GM21360 (cell line): ENCODE measurements around the gene OBSL1.
A peak's percentile ranks its signal among the peaks of the same experiment; 100 is the strongest.

ENCODE experiments used
- ATAC-seq: cut with Tn5 transposase; IDR thresholded peaks from one replicate; pipeline ENCODE4 v1.9.1; 2021; ENCODE audit warnings: mild to moderate bottlenecking, moderate library complexity; ENCODE audit not compliant: unreplicated experiment

The OBSL1 gene

DNA sequence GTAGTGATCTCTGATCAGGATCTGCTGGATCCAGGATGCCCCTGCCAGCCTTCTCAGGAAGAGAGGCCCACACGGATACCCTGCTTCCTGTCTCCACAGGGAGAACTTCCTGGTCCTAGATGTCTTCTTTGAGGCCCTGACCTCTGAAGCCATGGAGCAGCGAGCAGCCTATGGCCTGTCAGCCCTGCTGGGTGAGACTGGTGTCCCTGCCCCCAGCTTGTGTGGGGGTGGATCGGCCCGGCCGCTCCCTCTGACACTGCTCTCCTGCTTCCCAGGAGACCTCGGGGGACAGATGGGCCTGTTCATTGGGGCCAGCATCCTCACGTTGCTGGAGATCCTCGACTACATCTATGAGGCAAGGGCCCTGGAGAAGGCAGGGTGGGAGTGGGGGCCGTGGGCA is 34.4 kb downstream of the OBSL1 start:
- ATAC-seq: no peak

DNA sequence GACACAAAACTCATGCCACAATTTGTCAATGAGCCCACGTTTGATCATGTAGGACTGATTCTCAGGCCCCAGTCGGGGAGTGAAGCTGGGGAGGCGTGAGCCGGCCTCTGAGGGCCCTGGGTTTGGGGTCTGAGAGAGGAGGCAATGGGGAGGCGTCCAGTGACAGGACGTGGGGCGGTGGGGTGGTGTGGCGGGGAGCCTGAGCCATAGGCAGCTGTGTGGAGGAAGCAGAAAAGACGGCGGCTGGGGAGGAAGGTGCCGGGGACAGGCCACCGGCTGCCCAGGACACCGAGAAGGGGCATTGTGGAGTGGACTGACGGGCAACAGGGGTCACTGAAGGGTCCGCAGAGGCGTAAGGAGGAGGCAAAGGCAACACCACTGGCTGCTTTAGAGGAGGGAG is 34.9 kb downstream of the OBSL1 start:
- no peak for ATAC-seq

- ATAC-seq: no peak
Measured at GRCh38 chr2:219533930-219534661, 37.2 kb downstream of the OBSL1 start.

DNA sequence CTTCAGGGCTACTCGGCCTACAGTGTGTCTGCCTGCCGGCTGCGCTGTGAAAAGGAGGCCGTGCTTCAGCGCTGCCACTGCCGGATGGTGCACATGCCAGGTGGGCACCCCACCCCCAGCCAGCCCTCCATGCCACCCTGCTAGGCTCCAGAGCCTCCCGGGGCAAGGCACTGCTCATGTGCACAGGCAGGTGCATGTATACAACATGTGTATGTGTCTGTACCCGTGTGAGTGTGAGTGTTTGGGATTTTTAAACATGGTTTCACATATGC is 39.0 kb downstream of the OBSL1 start:
- no peak for ATAC-seq

DNA sequence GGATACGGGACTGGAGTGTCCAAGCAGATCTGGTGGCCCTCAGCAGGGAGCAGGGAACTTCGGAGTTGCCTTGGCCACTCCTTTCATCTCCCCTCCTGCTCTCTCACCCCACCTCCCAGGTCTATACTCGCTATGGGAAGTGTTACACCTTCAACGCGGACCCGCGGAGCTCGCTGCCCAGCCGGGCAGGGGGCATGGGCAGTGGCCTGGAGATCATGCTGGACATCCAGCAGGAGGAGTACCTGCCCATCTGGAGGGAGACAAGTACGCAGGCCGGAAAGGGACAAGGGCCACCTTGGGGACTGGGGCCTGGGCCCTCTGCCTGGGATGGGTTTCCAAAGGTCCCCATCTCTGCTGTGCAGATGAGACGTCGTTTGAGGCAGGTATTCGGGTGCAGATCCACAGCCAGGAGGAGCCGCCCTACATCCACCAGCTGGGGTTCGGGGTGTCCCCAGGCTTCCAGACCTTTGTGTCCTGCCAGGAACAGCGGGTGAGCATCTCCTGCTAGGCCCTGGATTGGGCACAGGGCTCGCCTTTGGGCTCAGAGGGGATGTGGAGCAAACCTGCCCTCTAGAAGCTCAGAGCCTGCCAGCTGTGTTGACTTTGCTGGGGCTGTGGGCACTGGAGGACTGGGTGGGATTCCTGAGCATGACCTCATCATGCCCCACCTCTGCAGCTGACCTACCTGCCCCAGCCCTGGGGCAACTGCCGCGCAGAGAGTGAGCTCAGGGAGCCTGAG is 39.5 kb downstream of the OBSL1 start:
- ATAC-seq: no peak

- ATAC-seq: peak; percentile 60
Measured at GRCh38 chr2:219530048-219530963, 41.0 kb downstream of the OBSL1 start.

GRCh38 chr2:219527472-219527871 is 43.9 kb downstream of the OBSL1 start:
- ATAC-seq: no peak

DNA sequence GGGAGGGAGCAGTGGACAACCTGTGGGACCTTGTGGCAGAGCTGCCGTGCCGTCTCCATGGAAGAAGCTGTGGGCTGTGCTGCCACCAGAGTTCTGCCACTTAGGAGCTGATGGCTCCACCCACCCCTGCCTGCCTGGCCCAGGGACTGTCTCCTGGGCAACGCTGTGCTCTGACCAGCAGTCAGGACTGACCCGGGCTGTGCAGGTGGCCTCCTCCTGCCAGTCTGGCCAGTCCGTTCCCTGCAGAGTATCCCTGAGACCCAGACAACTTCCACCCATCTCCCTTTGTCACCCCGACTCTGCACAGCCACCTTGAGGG is 44.3 kb downstream of the OBSL1 start:
- no peak for ATAC-seq

GRCh38 chr2:219526320-219527075 is 44.8 kb downstream of the OBSL1 start:
- no peak for ATAC-seq

DNA sequence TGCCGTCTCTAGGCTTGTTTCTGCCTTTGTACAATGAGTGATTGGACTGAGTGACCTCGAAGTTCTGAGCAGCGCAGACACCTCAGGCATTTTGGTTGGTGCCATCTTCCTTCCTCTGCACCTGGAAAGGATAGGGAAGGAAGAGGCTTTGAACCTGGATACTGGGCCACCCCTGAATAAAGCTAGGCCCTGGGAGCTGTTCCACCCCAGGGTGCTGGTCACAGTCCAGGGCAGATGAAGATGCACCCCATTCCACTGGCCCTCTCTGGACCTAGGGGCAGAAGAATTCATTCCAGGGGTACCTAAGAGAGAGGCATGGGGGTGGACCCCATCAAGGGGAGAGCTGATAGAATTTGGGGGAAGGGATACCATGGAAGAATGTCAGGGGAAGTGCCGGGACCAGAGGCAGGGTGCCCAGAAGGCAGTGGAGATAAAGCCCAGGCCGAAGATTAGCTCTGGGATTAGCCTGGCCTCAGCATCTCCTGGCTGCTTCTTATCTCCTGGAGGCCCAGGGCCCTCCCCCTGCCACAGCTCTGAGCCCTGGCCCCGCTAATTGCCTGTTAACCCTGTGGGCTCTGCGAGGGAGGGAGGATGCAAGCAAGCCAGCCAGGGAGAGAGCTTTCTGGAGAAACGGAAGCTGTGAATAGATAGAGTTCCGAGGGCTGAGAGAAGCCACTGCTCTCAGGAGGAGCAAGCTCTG is 45.7 kb downstream of the OBSL1 start:
- ATAC-seq: no peak

DNA sequence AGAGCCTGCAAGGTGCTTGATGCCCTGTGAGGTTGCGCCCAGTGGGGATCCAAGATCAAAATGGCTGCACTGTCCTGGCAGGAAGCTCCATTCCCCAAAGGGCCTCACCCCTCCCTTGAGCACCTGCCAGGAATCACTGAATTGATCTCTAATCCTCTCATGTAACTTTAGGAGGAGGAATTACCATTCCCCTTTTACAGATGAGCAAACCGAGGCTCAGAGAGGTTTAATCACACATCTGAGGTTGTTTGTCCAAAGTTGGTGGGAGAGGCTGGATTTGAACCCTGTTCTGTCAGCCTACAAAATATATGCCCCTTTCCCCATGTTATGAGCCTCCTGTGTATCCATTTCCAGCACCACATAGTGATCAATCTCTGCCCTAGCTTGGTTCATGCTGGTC is 46.5 kb downstream of the OBSL1 start:
- no peak for ATAC-seq

DNA sequence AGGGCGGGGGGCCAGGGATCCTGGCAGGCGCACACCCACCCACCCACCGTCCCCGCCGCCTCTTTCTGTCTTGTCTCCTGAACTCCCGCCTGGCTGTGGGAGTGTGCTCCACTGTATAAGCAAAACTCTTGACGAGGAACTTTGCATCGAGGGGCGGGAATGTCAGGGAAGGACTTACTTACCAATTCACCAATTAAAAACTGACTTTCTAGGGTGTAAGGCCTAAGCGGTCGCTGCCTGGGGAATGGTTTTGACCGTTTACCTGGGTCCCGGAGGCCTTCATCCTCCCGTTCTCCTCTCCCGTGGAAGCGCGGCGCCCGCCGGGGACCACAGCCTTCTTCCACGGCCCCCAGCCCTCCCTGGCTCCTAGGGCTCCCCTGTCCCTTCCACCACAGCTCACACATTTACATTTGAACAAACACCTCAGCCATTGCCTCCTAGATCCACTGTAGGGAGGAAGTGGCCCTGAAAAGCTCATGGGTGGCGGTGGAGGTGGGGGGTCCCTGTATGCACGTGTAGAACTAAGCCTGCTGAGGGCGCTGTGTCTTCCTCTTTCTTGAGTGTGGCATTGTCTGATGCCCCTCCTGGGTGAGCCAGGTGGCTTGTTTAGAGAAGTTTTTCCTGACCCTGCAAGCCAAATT is 48.2 kb downstream of the OBSL1 start:
- no peak for ATAC-seq

DNA sequence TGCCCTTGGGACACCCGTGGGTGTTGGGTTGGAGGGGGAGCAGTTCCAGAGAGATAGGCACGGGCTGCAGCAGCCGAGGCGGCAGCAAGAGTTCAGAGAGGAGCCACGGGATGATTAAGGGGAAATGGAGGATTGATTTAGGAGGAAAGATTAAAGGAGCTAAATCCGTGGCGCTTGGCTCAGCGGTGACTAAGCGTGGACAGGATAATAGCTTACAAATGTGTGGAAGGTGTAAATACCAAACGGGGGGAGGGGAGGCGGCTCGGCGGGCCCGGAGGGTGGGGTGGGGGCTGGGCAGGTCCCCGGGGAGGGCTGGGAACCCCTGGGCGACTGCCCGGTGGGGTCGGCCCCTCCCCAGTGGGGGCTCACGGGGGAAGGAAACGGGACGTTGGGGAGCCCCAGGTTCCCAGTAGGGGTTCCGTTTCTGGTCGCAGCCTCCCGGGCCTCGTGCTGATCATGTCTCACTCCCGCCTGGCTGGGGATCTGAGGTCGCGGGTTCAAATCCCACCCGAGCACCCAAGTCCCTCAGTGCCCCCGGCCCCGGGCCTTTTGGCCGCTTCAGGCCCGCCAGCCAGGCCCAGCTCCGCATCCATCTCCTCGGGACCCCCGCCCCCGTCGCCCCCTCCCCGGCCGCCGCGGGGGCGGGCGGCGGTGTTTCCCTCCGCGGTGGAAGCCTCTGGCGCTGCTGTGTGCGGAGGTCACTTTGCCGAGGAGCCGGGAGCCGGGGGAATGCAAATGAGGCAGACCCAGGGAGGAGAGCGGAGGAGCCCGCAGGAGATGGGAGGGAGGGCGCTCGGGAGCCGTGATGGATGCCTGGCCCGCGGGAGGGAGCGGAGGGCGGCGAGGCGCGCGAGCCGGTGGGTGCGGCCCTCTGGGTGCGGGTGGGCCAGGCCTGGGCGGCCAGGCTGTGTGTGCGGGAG is 49.0 kb downstream of the OBSL1 start:
- no peak for ATAC-seq

GRCh38 chr2:219521066-219521880 is 50.1 kb downstream of the OBSL1 start:
- no peak for ATAC-seq

DNA sequence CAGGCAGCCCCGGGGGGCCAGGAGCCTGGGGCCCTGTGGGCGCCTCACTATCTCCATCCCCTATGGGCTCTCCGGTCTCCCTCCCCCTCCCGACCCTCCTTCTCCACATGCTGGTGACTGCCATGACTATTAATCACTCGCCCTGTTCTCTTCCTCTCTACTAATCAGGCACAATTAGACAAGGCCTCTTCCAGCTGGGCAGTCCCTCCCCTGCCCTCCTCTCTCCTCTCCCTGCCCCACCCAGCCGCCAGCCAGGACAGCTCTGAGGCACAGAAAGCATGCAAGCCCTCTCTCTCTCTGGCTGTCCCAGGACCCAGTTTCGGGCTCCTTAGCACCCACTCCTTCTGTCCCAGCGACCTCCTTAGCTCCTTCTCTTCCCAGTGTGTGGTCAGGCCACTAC is 51.3 kb downstream of the OBSL1 start:
- no peak for ATAC-seq

- no peak for ATAC-seq
Measured at GRCh38 chr2:219519526-219519916, 51.8 kb downstream of the OBSL1 start.

- no peak for ATAC-seq
Measured at GRCh38 chr2:219517954-219518778, 53.2 kb downstream of the OBSL1 start.
